Epithelial cell of esophagus (primary cell): ENCODE data around the gene ZBTB16.

Experiments
- DNase-seq: peaks from one replicate; pipeline ENCODE4 v3.0.0; 2010; ENCODE audit warnings: low read depth
- H3K4me3 ChIP-seq: 2 replicates; pipeline ENCODE4 v1.5.1; 2011; ENCODE audit warnings: mild to moderate bottlenecking, low read length, control low read depth
- TF ChIP-seq, protein P1 (sequence below): IDR thresholded peaks from 2 replicates; pipeline ENCODE4 v1.5.1; 2011; ENCODE audit warnings: low read depth, mild to moderate bottlenecking, low read length, control low read depth, inconsistent platforms; ENCODE audit not compliant: insufficient read depth; ENCODE audit errors: missing control alignments

Gene ZBTB16

DNA sequence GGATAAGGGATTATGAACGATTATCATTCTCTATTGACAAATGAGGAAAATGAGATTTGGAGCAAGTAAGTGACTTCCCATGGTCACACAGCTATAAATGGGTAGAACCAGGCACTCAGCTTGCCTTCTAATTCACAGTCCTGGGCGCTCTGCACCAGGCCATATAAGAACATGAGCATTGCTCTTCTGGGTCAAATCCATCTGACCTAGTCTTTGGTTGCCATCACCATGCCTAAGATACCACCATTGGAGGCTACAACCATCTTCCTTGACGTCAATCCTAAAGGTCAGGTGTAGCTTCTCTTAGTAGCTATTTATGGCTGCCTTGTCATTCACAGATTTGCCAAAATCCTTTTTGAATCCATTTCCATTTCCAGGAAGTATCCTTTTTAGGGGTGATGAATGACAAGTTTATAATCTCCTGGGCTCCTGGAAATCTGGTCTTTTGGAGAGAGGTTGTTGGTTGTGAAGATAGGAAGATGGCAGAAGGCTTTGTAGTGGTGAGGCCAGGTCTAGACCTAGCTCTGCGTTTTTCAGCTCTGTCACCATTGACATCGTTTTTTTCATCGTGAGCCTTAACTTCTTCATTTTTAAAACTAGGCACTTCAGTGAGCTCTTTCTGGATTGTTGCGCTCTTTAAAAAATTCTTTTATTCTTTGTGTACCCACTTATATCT is 11.1 kb downstream of the ZBTB16 start:
- TF ChIP-seq, protein P1, sequence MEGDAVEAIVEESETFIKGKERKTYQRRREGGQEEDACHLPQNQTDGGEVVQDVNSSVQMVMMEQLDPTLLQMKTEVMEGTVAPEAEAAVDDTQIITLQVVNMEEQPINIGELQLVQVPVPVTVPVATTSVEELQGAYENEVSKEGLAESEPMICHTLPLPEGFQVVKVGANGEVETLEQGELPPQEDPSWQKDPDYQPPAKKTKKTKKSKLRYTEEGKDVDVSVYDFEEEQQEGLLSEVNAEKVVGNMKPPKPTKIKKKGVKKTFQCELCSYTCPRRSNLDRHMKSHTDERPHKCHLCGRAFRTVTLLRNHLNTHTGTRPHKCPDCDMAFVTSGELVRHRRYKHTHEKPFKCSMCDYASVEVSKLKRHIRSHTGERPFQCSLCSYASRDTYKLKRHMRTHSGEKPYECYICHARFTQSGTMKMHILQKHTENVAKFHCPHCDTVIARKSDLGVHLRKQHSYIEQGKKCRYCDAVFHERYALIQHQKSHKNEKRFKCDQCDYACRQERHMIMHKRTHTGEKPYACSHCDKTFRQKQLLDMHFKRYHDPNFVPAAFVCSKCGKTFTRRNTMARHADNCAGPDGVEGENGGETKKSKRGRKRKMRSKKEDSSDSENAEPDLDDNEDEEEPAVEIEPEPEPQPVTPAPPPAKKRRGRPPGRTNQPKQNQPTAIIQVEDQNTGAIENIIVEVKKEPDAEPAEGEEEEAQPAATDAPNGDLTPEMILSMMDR, result no peak
- DNase-seq, result no peak

DNA sequence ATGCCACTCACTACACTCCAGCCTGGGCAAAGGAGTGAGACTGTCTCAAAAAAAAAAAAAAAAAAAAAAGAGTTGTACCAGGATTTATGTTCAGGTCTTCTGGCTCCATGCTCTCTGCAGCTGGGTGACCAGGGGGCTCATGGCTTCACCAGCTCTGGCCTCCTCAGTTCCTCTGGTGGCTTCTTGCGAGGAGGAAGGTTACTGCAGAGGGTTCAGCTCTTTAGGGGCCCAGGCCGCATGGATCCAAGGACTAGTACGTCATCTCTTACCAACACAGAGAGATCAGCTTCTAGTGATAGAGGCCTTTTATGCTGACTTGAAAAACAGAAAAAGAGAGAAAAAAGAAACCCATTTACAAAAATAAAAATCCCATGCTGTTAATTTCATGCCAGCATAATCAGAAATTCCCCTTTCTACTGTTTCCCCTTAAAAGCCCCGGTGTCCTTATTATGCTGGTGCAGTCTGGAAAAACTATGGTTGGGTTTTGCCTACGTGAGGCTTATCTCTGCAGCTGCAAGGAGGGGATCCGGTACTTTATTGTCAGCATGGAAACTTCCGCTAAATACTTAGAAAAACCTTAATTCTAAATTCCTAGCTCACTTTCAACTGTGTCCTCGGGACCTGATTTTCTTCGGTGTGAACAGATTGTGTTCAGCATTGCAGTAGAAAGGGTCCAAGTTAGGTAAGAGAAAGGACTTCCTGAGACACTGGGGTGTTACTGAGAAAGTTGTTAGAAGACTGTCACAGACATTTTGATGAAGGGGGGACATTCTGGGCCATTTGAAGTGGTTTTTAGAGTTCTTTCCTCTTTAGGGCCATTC is 13.7 kb downstream of the ZBTB16 start:
- TF ChIP-seq, protein P1, result no peak
- no peak overlapping the region for H3K4me3 ChIP-seq
- no peak for DNase-seq

More for the DNA sequence above, 11.1 kb downstream of the ZBTB16 start:
- no peak overlapping the region for H3K4me3 ChIP-seq

DNA sequence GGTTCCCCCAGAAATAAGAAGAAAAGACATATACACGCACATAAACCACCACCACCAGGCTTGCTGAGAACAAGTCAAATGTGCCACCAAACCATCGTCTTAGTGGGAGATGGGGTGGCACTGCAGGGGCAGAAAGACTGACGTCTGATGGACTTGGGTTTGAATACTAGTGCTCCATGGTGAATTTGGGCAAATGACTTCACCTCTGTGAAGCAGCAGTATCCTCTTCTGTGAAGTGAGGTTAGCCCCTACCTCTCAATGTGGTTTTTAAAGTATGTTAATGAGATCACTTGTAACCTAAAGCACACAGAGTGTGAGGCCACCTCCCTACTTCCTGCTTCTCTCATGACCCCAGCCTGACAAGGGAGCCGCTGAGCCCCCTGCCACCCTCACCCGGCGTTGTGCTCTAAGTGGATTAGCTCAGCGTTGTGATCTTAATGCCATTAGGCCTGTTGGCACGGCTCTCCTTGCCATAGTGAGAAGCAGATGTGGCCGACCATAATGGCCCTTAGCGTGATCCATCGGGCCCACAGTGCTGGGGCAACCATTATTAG is 14.4 kb downstream of the ZBTB16 start:
- TF ChIP-seq, protein P1, result no peak
- H3K4me3 ChIP-seq, result no peak overlapping the region
- DNase-seq, result no peak

DNA sequence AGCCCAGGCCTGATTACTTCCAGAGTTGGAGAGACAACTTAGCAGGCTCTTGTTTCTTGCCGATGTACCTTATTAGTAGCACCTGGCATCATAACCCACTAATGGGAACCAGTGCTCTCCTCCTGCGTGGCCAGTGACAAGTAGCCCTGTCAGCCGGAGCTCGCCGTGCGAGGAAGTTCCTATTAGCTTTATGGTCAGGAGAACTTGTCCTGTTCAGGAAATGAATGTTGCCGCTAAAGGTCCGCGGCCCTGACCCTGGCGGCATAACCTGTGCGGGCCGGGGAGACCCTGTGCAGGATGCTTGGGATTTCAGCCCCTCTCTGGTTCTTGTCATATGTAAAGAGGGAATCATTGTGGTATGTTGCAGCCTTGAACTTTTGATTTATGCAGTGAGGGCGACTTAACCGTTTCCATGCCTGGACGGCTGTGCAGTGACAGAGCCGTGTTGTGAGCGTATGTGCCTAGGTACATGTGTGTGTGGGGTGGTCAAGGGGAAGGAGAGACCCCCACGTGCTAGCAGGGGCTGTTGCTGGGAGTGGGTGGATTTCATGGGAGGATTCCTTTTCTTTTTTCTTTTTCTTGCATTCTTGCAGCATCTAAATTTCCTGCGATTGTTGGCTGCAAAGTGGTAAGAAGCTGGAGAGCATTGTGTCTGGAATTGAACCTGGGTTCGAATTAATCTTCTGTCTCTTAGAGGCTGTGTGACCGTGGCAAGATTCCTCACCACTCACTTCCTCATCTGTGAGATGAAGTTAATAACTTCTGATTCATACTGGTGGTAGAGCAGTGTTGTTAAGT is 15.2 kb downstream of the ZBTB16 start:
- TF ChIP-seq, protein P1, result no peak
- DNase-seq, result no peak
- H3K4me3 ChIP-seq, result no peak overlapping the region

DNA sequence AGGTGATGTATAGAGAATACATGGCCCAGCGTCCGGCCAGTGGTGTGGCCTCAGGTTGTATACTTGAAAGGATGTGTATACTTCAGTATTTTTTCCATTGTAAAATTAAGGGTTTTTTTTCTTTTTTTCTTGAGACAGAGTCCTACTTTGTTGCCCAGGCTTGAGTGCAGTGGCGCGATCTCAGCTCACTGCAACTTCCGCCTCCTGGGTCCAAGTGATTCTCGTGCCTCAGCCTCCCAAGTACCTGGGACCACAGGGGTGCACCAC is 15.8 kb downstream of the ZBTB16 start:
- TF ChIP-seq, protein P1, result no peak
- H3K4me3 ChIP-seq, result no peak overlapping the region
- no peak for DNase-seq

DNA sequence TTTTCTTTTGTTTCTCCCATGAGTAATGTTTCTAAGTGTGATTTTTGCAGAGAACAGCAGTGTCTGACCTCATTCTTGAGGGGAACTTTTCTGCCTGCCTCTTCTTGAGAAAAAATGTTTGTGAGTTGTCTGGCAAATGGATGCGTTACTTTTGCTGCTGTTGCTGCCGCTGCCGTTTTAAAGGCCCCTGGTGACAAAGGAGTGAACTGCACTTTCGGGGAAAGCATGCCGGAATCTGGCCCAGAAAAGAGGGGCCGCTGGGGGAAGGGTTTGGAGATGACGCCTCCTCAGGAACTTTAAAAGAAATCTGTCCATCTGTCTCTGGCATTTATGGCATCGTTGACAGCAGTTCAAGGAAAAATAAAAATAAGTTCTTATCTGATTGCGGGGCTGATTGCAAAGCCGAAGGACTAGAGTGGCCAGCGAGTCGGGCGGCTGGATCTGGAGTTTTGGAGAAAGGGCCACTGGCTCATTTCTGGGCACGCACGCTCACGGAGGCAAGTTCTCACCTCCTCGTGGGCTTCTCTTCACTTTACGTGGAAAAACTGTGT is 16.5 kb downstream of the ZBTB16 start:
- DNase-seq, result peak; percentile 41
- no peak overlapping the region for H3K4me3 ChIP-seq
- TF ChIP-seq, protein P1, result peak; percentile 70
